AG04450 (cell line): ENCODE data around the gene DIP2B. TPM values are rescaled to one million over a fixed set of nuclear protein-coding genes. Genes with fewer than 3 reads are reported as not detected.

ENCODE experiments used
- CTCF ChIA-PET: fragments of 300-600, 350-600 bp; formaldehyde crosslinking; extraction: SDS; loops from one replicate; lab custom pipeline; 2022; ENCODE audit warnings: antibody characterized with exemption, inconsistent platforms; lab: Charles Lee
- POLR2A ChIA-PET: fragments of 350-600 bp; formaldehyde crosslinking; extraction: SDS; loops from one replicate; lab custom pipeline; 2021; ENCODE audit warnings: antibody characterized with exemption, inconsistent platforms; lab: Yijun Ruan, JAX
- DNase-seq: peaks from one replicate; pipeline ENCODE4 v3.0.0-alpha.2; 2011; ENCODE audit warnings: low read depth, low spot score
- H3K27ac ChIP-seq: one replicate; pipeline ENCODE4 v1.5.1; 2012; ENCODE audit warnings: low read depth, low read length, control low read depth
- H3K27me3 ChIP-seq: one replicate; pipeline ENCODE4 v1.6.0; 2012; ENCODE audit warnings: low read length; ENCODE audit not compliant: control insufficient read depth, insufficient read depth
- H3K4me3 ChIP-seq: 2 replicates; pipeline ENCODE4 v1.5.1; 2011; ENCODE audit warnings: mild to moderate bottlenecking, low read depth, low read length, control low read depth
- H3K9me3 ChIP-seq: 2 replicates; pipeline ENCODE4 v1.5.1; 2012; ENCODE audit warnings: low read length; ENCODE audit not compliant: control insufficient read depth, insufficient read depth
- polyA plus RNA-seq: library from polyadenylated mRNA; depleted of rRNA; stranded (reverse); fragments of >200 nt; gene quantifications from 2 replicates; pipeline ENCODE4 v1.2.3, GENCODE V29; 2011
- TF ChIP-seq, protein P1 (sequence below): IDR thresholded peaks from 2 replicates; pipeline ENCODE4 v1.5.1; 2011; ENCODE audit warnings: low read depth, low read length, control low read depth, inconsistent platforms

Gene DIP2B
- polyA plus RNA-seq, 1 experiment = 22.0 TPM

- no peaks in the 10 kb centered on the region for H3K27me3 ChIP-seq
- ChIA-PET CTCF (interaction anchor here (1.1 kb wide), 1 partner anchor 72 kb away, joined by 7 read pairs; no protein-coding TSS in a partner anchor), POLR2A (no interaction called here)
Observed at GRCh38 chr12:50610171-50610570, 105.4 kb downstream of the DIP2B start.

DNA sequence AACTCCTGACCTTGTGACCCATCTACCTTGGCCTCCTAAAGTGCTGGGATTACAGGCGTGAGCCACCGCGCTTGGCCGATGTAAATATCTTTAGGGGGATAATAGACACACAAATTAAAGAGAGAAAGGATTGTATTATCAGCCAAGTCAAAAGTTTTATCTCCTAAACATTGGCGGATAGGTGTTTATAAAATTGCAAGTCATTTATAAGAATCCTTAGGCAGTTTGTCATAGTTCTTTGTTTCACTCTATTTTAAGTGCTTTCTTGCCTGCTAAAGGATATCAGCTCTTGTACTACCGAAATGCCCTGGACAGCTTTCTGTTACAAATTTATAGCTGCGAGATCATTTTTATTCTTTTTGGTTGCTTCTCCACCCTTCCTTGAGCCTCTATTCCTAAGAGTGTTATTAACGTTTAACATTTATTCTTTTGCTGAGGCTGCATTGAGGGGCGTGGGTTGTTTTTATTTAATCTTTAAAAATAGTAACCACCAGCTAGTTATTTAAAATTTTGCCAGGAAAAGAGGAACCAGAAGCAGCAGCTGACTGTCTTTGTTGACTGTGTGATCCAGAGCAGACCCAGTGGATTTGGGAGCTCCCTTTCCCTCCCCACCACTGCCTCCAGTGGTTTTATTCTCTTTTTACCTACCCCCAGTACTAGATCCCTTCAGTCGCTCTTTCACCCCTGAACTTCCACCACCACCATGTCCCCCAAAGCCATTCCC is 106.4 kb downstream of the DIP2B start:
- no peaks in the 10 kb centered on the region for H3K9me3 ChIP-seq
- no peak overlapping the region for H3K27ac ChIP-seq
- POLR2A ChIA-PET = interaction anchor here (0.7 kb wide), 2 partner anchors 14 to 24 kb away, joined by 3 read pairs; no protein-coding TSS in a partner anchor
- no peak overlapping the region for H3K4me3 ChIP-seq
- CTCF ChIA-PET = interaction anchor here (1.1 kb wide), 1 partner anchor 73 kb away, joined by 7 read pairs; no protein-coding TSS in a partner anchor
- no peaks in the 10 kb centered on the region for H3K27me3 ChIP-seq
- DNase-seq = no peak
- TF ChIP-seq, protein P1, sequence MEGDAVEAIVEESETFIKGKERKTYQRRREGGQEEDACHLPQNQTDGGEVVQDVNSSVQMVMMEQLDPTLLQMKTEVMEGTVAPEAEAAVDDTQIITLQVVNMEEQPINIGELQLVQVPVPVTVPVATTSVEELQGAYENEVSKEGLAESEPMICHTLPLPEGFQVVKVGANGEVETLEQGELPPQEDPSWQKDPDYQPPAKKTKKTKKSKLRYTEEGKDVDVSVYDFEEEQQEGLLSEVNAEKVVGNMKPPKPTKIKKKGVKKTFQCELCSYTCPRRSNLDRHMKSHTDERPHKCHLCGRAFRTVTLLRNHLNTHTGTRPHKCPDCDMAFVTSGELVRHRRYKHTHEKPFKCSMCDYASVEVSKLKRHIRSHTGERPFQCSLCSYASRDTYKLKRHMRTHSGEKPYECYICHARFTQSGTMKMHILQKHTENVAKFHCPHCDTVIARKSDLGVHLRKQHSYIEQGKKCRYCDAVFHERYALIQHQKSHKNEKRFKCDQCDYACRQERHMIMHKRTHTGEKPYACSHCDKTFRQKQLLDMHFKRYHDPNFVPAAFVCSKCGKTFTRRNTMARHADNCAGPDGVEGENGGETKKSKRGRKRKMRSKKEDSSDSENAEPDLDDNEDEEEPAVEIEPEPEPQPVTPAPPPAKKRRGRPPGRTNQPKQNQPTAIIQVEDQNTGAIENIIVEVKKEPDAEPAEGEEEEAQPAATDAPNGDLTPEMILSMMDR = no peak

More at GRCh38 chr12:50610171-50610570, 105.4 kb downstream of the DIP2B start:
- Histone ChIP-seq H3K9me3 (no peaks in the 10 kb centered on the region), H3K27ac (no peak overlapping the region), H3K4me3 (no peak overlapping the region)
- TF ChIP-seq, protein P1 = no peak
- no peak for DNase-seq

- H3K4me3 ChIP-seq = no peak overlapping the region
- TF ChIP-seq, protein P1 = no peak
- no peak overlapping the region for H3K27ac ChIP-seq
- DNase-seq = no peak
- POLR2A ChIA-PET = no interaction called here
- H3K27me3 ChIP-seq = no peaks in the 10 kb centered on the region
- H3K9me3 ChIP-seq = no peaks in the 10 kb centered on the region
- CTCF ChIA-PET = no interaction called here
Observed at GRCh38 chr12:50612882-50613281, 108.1 kb downstream of the DIP2B start.

DNA sequence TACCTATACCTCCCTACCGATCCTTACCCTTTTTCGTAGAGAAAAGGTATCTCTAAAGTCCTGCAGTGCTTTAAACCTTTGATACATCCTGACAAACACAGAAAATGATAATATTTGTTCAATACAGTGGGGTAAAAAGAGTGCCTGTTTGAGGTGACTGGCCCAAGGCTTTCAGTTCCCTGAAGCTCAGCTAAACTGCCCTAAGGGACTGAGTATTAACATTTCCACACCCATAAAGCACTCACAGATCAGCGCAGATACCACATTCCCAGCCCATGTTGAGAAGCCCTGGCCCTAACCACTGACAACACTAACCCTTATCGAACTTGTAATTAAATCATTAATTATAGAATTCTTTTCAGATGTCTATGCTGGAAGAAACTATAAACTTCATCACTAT is 108.7 kb downstream of the DIP2B start:
- H3K4me3 ChIP-seq = no peak overlapping the region
- H3K9me3 ChIP-seq = no peaks in the 10 kb centered on the region
- CTCF ChIA-PET = interaction anchor here (1.2 kb wide), 1 partner anchor 25 kb away, joined by 4 read pairs; no protein-coding TSS in a partner anchor
- POLR2A ChIA-PET = interaction anchor here (0.6 kb wide), 1 partner anchor 89 kb away, joined by 4 read pairs; no protein-coding TSS in a partner anchor
- no peak for DNase-seq
- H3K27me3 ChIP-seq = no peaks in the 10 kb centered on the region
- TF ChIP-seq, protein P1 = no peak
- no peak overlapping the region for H3K27ac ChIP-seq

GRCh38 chr12:50614167-50614759 is 109.5 kb downstream of the DIP2B start:
- TF ChIP-seq, protein P1 = no peak
- DNase-seq = no peak
- no peak overlapping the region for H3K27ac ChIP-seq
- CTCF ChIA-PET = interaction anchor here (1.2 kb wide), 1 partner anchor 24 kb away, joined by 4 read pairs; no protein-coding TSS in a partner anchor
- no peaks in the 10 kb centered on the region for H3K27me3 ChIP-seq
- POLR2A ChIA-PET = no interaction called here
- H3K9me3 ChIP-seq = no peaks in the 10 kb centered on the region
- H3K4me3 ChIP-seq = no peak overlapping the region
